NCI-H1436 treated with DMSO at 0.1 percent for 48 hours (cell line): Measurements from ENCODE around the gene OR10A7.
A peak's percentile ranks its signal among the peaks of the same experiment; 100 is the strongest.
"Not testable (repeated sequence)": the region's sequence is repeated elsewhere in the genome, so short reads cannot be mapped to it uniquely, and the experiment has no call there.

Experiments
- DNase-seq: peaks from one replicate; lab custom pipeline; 2025; lab: John Stamatoyannopoulos, UW

The OR10A7 gene, protein sequence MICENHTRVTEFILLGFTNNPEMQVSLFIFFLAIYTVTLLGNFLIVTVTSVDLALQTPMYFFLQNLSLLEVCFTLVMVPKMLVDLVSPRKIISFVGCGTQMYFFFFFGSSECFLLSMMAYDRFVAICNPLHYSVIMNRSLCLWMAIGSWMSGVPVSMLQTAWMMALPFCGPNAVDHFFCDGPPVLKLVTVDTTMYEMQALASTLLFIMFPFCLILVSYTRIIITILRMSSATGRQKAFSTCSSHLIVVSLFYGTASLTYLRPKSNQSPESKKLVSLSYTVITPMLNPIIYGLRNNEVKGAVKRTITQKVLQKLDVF

DNA sequence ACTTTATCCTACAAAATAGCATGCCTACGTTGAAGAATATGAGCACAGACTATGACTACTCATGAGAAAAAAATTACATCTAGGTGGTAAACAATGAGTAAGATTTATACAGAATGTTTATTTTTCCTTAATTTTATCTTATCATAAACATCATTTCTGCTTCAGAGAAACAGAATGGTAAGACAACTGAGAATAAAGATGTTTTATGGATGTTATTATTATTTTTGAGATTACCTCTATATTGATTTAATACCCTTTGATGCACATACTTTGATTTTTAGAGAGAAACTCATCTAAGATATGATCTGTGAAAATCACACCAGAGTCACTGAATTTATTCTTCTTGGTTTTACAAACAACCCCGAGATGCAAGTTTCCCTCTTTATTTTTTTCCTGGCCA is at the start of gene OR10A7:
TSS of gene OR10A7 (plus strand) at position 301 of the 400 bp plus-strand sequence. CDS start at position 301, 0 bp downstream.
- no peak for DNase-seq

DNA sequence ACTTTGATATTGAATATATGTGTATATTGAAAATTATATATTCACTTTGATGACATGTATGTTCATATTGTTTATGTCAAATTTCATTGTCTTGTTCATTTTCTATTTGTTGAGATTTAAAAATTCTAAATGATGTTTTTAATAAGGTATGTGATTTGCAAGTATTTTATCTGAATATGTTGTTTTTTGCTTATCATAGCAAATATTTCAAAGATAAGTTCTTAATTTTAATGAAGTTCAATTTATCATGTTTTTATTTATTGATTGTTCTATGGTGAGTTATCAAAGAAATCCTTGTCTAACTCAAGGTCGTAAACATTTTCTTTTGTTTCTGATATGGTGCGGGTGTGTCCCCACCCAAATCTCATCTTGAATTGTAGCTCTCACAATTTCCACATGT is 49.4 kb upstream of the OR10A7 start:
- no peak for DNase-seq

DNA sequence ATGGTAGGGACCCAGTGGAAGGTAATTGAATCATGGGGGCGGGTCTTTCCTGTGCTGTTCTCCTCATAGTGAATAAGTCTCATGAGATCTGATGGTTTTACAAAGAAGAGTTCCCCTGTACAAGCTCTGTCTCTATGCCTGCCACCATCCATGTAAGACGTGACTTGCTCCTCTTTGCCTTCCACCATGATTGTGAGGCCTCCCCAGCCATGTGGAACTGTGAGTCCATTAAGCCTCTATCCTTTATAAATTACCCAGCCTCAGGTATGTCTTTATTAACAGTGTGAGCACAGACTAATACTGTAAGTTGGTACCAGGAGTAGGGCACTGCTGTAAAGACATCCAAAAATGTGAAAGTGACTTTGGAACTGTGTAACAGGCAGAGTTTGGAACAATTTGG is 49.0 kb upstream of the OR10A7 start:
- not testable (repeated sequence) for DNase-seq

DNA sequence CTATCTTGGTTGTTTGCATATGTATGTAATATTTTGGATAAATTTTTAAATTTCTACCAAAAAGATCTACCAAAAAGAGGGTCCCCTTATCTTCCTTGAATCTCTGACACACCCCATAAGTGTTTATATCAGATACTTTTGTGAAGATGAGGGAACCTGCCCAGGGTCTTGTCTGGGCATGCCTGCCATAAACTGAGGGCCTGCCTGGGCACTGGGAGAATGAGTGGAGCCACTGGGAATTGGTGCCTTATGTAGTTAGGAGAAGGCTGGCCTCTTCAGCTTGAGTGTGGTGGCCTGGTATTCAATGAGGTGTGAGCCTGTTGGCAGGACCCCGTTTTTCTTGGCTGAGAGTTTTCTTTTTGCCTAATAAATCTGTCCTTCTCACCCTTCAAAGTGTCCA is 48.1 kb upstream of the OR10A7 start:
- DNase-seq, result no peak

DNA sequence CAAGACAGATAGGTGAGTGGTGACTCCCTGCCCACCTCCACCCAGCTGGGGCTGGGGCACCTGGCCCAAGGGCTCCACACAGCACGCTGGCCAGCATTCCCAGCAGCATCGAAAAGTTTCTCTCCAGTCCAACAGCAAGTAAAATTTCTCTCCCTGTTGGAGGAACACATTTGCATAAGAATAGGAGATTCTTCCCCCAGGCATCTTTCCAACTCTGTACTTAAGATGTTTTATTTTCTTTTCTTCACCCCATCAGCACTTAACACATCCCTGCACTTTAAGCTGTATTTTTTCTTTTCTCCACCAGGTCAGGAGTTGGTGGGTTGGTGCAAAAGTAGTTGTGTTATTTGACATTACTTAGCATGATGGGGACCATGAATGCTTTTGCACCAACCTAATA is 47.4 kb upstream of the OR10A7 start:
- no peak for DNase-seq

DNA sequence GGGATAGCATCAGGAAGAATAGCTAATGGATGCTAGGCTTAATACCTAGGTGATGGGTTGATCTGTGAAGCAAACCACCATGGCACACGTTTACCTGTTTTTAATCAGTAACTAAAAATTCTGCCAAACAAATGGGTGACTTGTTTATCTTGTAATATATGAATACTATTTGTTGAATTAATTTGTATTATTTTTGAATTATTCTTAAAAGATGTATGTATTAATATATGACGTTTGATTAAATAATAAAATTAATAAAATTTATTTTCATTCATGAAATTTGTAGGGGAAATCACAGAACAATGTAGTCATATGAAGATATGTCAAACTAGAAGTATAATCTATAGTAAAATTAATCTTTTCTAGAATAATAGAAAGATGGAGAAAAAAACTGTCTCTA is 32.3 kb upstream of the OR10A7 start:
- no peak for DNase-seq

DNA sequence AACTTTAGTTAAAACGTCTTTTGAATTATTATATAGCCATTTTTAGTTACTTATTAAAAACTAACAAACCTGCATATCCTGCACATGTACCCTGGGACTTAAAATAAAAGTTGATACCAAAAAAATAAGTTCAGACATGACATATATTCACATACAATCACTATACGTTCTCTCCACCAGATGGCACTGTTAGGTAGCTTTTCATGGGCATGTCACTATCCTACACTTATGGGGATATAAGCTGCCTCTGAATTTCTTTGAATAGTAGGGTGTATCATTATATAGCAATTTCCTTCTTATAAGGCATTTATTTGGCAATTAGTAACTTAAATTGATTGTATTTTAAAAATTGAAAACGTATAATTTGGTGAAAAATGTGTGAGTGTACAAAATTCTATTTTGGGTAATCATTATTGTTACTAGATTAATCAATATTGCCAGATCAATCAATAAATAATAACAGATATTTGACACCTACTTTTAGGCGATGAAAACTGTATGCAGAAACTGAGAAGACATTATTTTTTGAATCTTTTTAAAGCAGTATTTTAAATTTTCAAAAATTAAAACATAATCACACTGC is 31.8 kb upstream of the OR10A7 start:
- peak; percentile 15 for DNase-seq

DNA sequence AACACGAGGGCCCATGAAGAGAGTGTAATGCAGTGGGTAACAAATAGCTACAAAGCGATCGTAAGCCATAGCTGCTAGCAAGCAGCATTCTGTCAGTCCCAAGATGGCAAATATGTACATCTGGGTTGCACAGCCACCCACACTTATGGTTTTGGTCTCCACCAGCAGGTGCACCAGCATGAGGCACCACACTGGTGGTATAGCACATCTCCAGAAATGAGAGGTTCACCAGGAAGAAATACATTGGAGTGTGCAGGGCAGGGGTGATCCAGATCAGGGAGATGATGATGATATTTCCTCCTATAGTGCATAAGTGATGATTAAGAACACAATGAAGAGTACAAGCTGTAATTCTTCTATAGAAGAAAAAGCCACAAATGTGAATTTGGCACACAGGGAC is 26.4 kb upstream of the OR10A7 start:
- DNase-seq, result no peak

DNA sequence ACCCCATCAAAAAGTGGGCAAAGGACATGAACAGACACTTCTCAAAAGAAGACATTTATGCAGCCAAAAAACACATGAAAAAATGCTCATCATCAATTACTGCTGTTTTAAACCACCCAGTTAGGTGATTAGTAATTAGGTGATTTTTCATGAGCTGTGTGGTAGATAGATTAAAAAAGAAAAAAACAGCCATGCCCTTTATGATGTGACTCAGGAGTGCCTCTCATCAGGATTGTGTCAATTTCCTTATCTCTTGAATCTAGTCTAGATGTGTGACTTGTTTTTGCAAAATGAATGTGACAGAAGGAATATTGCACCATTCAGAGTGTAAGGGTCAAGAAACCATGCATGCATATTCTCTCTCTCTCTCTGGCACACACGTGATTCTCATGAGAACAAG is 5.7 kb downstream of the OR10A7 start:
- DNase-seq, result no peak

DNA sequence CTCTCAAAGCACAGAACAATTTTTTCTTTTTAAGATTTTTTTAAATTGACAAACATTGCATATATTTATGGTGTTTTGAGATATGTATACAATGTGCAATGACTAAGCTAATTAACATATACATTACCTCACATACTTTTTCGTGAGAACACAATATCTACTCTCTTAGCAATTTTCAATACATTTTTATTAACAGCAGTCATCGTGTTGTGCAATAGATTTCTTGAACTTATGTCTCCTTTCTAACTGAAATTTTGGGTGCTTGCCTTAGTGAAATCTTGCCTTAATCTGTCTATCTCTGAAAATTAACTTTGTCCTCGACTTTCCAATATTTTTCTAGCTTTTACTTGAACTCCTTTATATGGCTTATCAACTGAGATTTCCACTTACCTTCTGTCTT is 6.8 kb downstream of the OR10A7 start:
- DNase-seq, result no peak

DNA sequence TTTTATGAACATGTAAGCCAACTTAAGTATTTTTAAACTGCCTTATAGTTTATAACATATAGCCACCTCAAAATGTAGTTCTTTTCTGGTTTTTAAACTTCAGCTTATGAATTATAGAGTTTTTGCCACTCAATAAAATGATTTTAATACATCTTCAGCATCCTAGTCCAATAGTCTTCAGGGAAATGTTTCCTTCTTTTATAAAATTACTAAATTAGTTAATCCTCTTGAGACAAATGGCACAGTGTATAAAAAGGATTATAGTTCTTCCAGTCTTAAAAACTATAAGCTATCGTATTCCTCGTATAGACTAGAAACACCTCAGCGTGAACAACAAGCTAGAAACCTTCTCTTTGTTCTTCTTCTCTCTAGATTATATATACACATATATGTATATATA is 23.5 kb downstream of the OR10A7 start, which contains the start of gene OR6C74:
TSS of gene OR6C74 (plus strand) at position 301 of the 400 bp plus-strand sequence. CDS start 2,679 bp downstream, outside the sequence.
- no peak for DNase-seq

DNA sequence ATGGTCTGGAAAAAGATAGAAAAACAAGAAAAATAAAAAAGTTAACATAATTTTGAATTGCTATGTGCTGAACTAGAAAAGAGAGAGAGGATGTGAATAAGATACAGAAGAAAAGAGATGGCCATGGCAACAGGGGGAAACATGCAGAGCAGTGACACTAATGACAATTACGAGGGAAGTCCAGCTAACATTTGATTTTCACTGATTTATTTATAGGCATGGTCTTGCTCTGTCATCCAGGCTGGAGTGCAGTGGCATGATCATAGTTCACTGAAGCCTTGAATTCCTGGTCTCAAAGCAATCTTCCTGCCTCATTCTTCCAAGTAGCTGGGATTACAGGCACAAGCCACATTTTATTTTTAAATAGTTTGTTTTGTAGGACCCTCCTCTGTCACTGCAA is 25.3 kb downstream of the OR10A7 start:
- no peak for DNase-seq

DNA sequence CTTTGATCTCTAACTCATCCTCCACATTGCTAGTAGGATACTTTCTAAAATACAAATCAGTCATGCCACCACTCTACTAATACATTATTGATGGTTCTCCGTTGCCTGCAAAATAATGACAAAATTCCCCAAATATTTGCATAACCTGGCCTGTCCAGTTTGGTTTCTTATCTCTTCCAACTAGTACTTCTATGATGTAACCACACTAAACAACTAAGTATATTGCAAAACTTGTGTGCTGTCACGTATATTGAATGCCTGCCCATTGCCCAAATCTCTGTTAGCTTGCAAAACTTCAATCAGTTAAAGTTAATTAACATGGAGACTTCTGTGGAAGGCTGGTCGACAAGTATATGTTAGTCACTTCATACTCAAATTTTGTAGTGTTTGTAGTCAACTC is 30.1 kb downstream of the OR10A7 start:
- DNase-seq, result no peak

DNA sequence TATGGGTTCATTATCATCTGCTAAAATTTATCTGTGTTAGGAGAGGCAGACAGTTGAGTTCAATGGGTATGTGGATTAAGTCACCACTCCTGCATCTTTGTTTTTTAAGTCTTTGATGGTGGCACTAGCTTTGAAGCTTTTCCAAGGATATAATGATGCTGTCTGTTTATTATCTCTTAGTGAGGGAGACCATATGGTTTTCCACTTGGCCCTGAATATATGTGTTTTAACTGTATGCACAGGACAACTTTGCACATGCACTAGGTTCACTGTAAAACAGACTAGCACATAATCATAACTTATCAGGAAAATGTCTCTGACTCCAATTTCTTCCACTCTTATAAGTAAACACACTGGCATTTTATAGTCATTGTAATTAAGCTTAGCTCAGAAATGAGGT is 32.5 kb downstream of the OR10A7 start:
- DNase-seq, result no peak

DNA sequence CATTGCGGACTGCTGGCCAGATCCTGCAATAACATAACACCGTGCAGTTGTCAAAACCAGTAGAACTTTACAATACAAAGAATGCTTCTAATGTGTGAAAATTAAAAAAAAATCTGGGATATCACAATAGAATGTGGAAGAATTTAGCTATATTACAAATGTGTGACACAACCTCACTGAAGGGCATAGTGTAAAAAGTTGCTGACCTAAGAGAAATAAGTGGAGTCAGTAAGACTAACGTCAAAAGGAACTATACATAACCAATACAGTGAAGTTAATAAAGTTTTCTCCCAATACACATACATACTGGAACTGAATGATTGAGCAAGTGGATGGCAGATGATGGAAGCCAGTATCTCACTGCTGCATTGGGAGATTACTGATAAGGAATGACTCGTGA is 36.0 kb downstream of the OR10A7 start:
- no peak for DNase-seq

DNA sequence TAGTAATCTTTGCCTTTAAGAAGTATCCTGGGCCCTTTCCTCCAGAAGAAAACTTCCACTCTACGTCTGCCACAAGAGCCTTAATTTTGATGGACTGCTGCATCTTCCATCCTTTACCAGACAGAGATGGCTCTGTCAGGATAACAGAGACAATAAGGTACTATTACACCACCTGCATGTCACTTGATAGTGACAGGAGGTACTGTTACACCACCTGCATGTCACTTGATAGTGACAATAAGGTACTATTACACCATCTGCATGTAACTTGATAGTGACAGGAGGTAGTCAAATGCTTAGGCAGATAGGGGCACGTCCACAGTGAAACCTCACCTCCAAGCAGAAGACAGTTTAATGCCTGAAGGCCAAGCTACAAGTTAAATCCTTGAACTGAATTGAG is 37.5 kb downstream of the OR10A7 start:
- DNase-seq, result peak; percentile 10
